ENCODE measurements around the gene FBN1.

The FBN1 gene

GRCh38 chr15:48624700-48625099 lies 20.8 kb downstream of the FBN1 start:
- no peak for TF ChIP-seq ZC3H10 (CRISPR knock-in tag; IDR thresholded peaks at IDR 0.05)
- no peak for ATAC-seq

- no peak for TF ChIP-seq ZNF70 (CRISPR knock-in tag; IDR thresholded peaks at IDR 0.05)
- TF ChIP-seq ZFP3 (CRISPR knock-in tag; IDR thresholded peaks at IDR 0.05), result no peak
- TF ChIP-seq ZC3H10 (CRISPR knock-in tag; IDR thresholded peaks at IDR 0.05), result no peak
- TF ChIP-seq ZNF8 (CRISPR knock-in tag; IDR thresholded peaks at IDR 0.05), result no peak
- TF ChIP-seq ARNTL (CRISPR knock-in tag; IDR thresholded peaks at IDR 0.05; ENCODE audit: borderline replicate concordance, low read depth), result no peak
- no peak for TF ChIP-seq ZNF565 (CRISPR knock-in tag; conservative IDR thresholded peaks at IDR 0.05; ENCODE audit: low read depth)
- no peak for TF ChIP-seq RARB (CRISPR knock-in tag; IDR thresholded peaks at IDR 0.05)
- TF ChIP-seq TCF4 (CRISPR knock-in tag; IDR thresholded peaks at IDR 0.05; ENCODE audit: borderline replicate concordance), result no peak
- no peak for TF ChIP-seq ZFP30 (CRISPR knock-in tag; IDR thresholded peaks at IDR 0.05)
- TF ChIP-seq POU6F1 (CRISPR knock-in tag; IDR thresholded peaks at IDR 0.05; ENCODE audit: borderline replicate concordance, low read depth), result no peak
- no peak for TF ChIP-seq CREB5 (CRISPR knock-in tag; IDR thresholded peaks at IDR 0.05; ENCODE audit: low read depth)
- no peak for TF ChIP-seq PATZ1 (CRISPR knock-in tag; IDR thresholded peaks at IDR 0.05; ENCODE audit: borderline replicate concordance)
- TF ChIP-seq BACH2 (CRISPR knock-in tag; IDR thresholded peaks at IDR 0.05; ENCODE audit: borderline replicate concordance), result no peak
- TF ChIP-seq TOX (CRISPR knock-in tag; IDR thresholded peaks at IDR 0.05; ENCODE audit: borderline replicate concordance), result no peak
- no peak for ATAC-seq
Measured at GRCh38 chr15:48623456-48623855, 22.1 kb downstream of the FBN1 start.

GRCh38 chr15:48622237-48622636 lies 23.3 kb downstream of the FBN1 start:
- no peak; the same call in 2 of the 3 replicates for ATAC-seq

GRCh38 chr15:48619446-48619845 lies 26.1 kb downstream of the FBN1 start:
- no peak for ATAC-seq
- TF ChIP-seq ZNF8 (CRISPR knock-in tag; IDR thresholded peaks at IDR 0.05), result no peak
- TF ChIP-seq GLIS3 (CRISPR knock-in tag; IDR thresholded peaks at IDR 0.05), result no peak
- no peak for TF ChIP-seq ZNF565 (CRISPR knock-in tag; conservative IDR thresholded peaks at IDR 0.05; ENCODE audit: low read depth)
- TF ChIP-seq BACH2 (CRISPR knock-in tag; IDR thresholded peaks at IDR 0.05; ENCODE audit: borderline replicate concordance), result no peak
- TF ChIP-seq CREB5 (CRISPR knock-in tag; IDR thresholded peaks at IDR 0.05; ENCODE audit: low read depth), result no peak
- TF ChIP-seq TCF4 (CRISPR knock-in tag; IDR thresholded peaks at IDR 0.05; ENCODE audit: borderline replicate concordance), result no peak
- TF ChIP-seq SNAI2 (CRISPR knock-in tag; IDR thresholded peaks at IDR 0.05), result no peak
- TF ChIP-seq ESRRG (CRISPR knock-in tag; IDR thresholded peaks at IDR 0.05), result no peak
- no peak for TF ChIP-seq CSRNP3 (CRISPR knock-in tag; IDR thresholded peaks at IDR 0.05)
- TF ChIP-seq ISL1 (CRISPR knock-in tag; IDR thresholded peaks at IDR 0.05), result no peak
- TF ChIP-seq ZNF70 (CRISPR knock-in tag; IDR thresholded peaks at IDR 0.05), result no peak
- TF ChIP-seq ARNTL (CRISPR knock-in tag; IDR thresholded peaks at IDR 0.05; ENCODE audit: borderline replicate concordance, low read depth), result no peak
- no peak for TF ChIP-seq POU6F1 (CRISPR knock-in tag; IDR thresholded peaks at IDR 0.05; ENCODE audit: borderline replicate concordance, low read depth)
- no peak for TF ChIP-seq RARB (CRISPR knock-in tag; IDR thresholded peaks at IDR 0.05)

More at GRCh38 chr15:48622237-48622636, 23.3 kb downstream of the FBN1 start:
- no peak for TF ChIP-seq TSHZ2 (CRISPR knock-in tag; IDR thresholded peaks at IDR 0.05)
